Activated T-cell treated with anti-CD3 and anti-CD28 coated beads, Interleukin-2, amount 50 U/mL, for 4 hours (primary cell): ENCODE results near the gene ADCY10. TPM values are rescaled to one million over a fixed set of nuclear protein-coding genes. Genes with fewer than 3 reads are reported as not detected.
A peak's percentile ranks its signal among the peaks of the same experiment; 100 is the strongest.
"Not testable (repeated sequence)": the region's sequence is repeated elsewhere in the genome, so short reads cannot be mapped to it uniquely, and the experiment has no call there.

Source experiments
- ATAC-seq, 2 donors: fragments of 200-7000 bp; cut with Tn5 transposase; one replicate each; pipeline ENCODE4 v1.10.0; 2021
- DNase-seq: peaks from one replicate; pipeline ENCODE4 v3.0.0-alpha.2; 2020
- H3K27me3 Mint-ChIP-seq: one replicate; pipeline ENCODE4 v1.8.0; 2021; ENCODE audit warnings: low read depth, mixed read lengths
- H3K36me3 Mint-ChIP-seq: one replicate; pipeline ENCODE4 v1.8.0; 2022; ENCODE audit warnings: mixed read lengths; ENCODE audit not compliant: insufficient read depth
- H3K4me1 Mint-ChIP-seq: one replicate; pipeline ENCODE4 v1.8.0; 2021; ENCODE audit warnings: low read depth, mixed read lengths
- H3K4me3 Mint-ChIP-seq: one replicate; pipeline ENCODE4 v1.8.0; 2021; ENCODE audit warnings: mild to moderate bottlenecking, moderate library complexity, mixed read lengths
- H3K9me3 Mint-ChIP-seq: one replicate; pipeline ENCODE4 v1.8.0; 2021; ENCODE audit warnings: mixed read lengths
- total RNA-seq, 3 donors: library from RNA; stranded (reverse); gene quantifications; one replicate each; pipeline ENCODE4 v1.2.1, GENCODE V29; 2021

Gene ADCY10
- total RNA-seq, 3 donors from 2014 or later = not detected

GRCh38 chr1:167830668-167831067 is 83.3 kb downstream of the ADCY10 start:
- H3K4me1 Mint-ChIP-seq, ATAC-seq, H3K27me3 Mint-ChIP-seq, H3K9me3 Mint-ChIP-seq, DNase-seq, H3K36me3 Mint-ChIP-seq, H3K4me3 Mint-ChIP-seq: not testable (repeated sequence)

DNA sequence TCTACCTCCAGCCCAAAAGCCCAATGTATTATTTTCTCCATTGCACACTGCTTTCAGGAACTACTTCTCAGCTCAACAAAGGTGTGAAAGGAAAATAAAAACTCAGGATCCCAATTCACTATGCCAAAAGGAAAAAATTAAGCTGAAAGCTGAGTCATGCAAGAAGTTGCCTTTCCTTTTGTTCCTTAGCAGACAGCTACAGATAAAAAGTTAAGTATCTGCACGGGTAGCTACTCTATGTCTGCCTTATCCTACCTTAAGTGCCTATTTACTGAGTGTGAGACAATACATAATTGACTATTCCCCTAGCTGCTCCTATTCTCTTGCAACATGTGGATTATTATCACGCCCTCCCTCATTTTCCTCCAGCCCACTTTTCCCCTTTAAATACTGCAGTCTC is 84.1 kb downstream of the ADCY10 start:
- H3K4me3 Mint-ChIP-seq = no peak overlapping the region
- no peak for DNase-seq
- H3K4me1 Mint-ChIP-seq = no peaks in the 10 kb centered on the region

DNA sequence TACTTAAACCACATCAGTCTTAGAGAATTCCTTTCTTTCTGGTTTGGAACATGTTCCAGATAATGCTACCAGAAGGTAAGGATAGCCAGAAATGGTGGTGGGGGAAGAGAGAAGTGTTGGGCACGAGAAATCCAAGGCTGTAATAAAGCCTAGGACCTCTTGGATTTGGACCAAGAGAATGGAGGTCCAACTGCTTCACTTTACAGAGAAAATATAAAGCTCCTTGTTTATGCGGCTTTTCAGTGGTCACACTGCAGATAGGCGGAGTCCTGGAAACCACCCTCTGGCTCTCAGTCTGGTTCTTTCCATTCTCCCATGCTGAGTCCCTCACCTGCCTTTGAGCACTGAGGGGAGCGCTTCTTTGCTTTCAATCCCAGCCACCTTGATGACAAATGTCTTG is 87.8 kb downstream of the ADCY10 start:
- ATAC-seq (no peak), DNase-seq (no peak)
- H3K4me1 Mint-ChIP-seq = peaks cover 2% of the 10 kb centered on the region
- no peaks in the 10 kb centered on the region for H3K9me3 Mint-ChIP-seq
- H3K27me3 Mint-ChIP-seq = no peaks in the 10 kb centered on the region
- H3K4me3 Mint-ChIP-seq = no peak overlapping the region
- no peaks in the 10 kb centered on the region for H3K36me3 Mint-ChIP-seq

More for the DNA sequence above, 84.1 kb downstream of the ADCY10 start:
- H3K9me3 Mint-ChIP-seq = no peaks in the 10 kb centered on the region
- ATAC-seq = no peak
- peaks cover 2% of the 10 kb centered on the region for H3K27me3 Mint-ChIP-seq
- no peaks in the 10 kb centered on the region for H3K36me3 Mint-ChIP-seq

GRCh38 chr1:167825419-167826079 is 88.4 kb downstream of the ADCY10 start:
- no peak overlapping the region for H3K4me3 Mint-ChIP-seq
- H3K36me3 Mint-ChIP-seq = no peaks in the 10 kb centered on the region
- H3K9me3 Mint-ChIP-seq = no peaks in the 10 kb centered on the region
- peaks cover 3% of the 10 kb centered on the region for H3K27me3 Mint-ChIP-seq
- DNase-seq (no peak), ATAC-seq (no peak)
- H3K4me1 Mint-ChIP-seq = peaks cover 2% of the 10 kb centered on the region

DNA sequence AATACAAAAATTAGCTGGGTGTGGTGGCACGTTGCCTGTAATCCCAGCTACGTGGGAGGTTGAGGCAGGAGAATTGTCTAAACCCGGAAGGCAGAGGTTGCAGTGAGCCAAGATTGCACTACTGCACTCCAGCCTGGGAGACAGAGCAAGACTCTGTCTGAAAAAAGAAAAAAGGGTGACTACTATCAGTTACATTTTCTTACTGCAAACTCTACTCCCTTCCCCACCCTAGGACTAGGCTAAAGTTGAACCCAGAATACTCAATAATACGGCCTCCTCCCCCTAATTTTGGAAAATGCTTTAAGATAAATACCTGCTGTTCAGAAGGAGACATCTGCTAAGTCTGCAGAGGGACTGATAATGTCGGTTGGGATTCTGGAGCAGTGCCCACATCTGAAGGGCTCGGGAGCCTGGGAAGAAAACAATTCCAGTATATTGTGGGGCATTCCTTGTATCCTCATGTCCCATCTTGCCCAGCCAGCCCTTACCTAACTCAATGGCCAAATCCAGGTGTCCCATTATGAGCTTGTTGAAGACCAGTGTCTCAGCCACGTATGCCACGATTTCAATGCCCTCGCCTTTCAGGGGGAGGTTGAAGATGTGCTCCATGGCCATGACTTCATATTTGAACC is 89.7 kb downstream of the ADCY10 start:
- H3K36me3 Mint-ChIP-seq = no peaks in the 10 kb centered on the region
- ATAC-seq (no peak), DNase-seq (no peak)
- no peak overlapping the region for H3K4me3 Mint-ChIP-seq
- H3K27me3 Mint-ChIP-seq = peaks cover 13% of the 10 kb centered on the region
- H3K4me1 Mint-ChIP-seq = peaks cover 4% of the 10 kb centered on the region
- no peaks in the 10 kb centered on the region for H3K9me3 Mint-ChIP-seq

- H3K4me3 Mint-ChIP-seq = no peak overlapping the region
- H3K9me3 Mint-ChIP-seq = no peaks in the 10 kb centered on the region
- ATAC-seq = no peak
- no peaks in the 10 kb centered on the region for H3K36me3 Mint-ChIP-seq
- H3K4me1 Mint-ChIP-seq = peaks cover 4% of the 10 kb centered on the region
- DNase-seq = no peak
- H3K27me3 Mint-ChIP-seq = peaks cover 13% of the 10 kb centered on the region
Observed at GRCh38 chr1:167821969-167822685, 91.8 kb downstream of the ADCY10 start.

GRCh38 chr1:167821356-167821685 is 92.6 kb downstream of the ADCY10 start:
- Mint-ChIP-seq H3K36me3 (no peaks in the 10 kb centered on the region), H3K27me3 (peaks cover 13% of the 10 kb centered on the region), H3K9me3 (no peaks in the 10 kb centered on the region), H3K4me1 (peaks cover 4% of the 10 kb centered on the region), H3K4me3 (no peak overlapping the region)
- ATAC-seq = no peak
- no peak for DNase-seq

GRCh38 chr1:167820684-167821355 is 93.1 kb downstream of the ADCY10 start:
- no peak for DNase-seq
- no peak for ATAC-seq
- H3K4me1 Mint-ChIP-seq = peaks cover 4% of the 10 kb centered on the region
- peaks cover 2% of the 10 kb centered on the region for H3K9me3 Mint-ChIP-seq
- peaks cover 13% of the 10 kb centered on the region for H3K27me3 Mint-ChIP-seq
- no peak overlapping the region for H3K4me3 Mint-ChIP-seq
- no peaks in the 10 kb centered on the region for H3K36me3 Mint-ChIP-seq

- H3K4me1 Mint-ChIP-seq = peaks cover 4% of the 10 kb centered on the region
- no peak for DNase-seq
- peaks cover 13% of the 10 kb centered on the region for H3K27me3 Mint-ChIP-seq
- H3K4me3 Mint-ChIP-seq = peak overlapping the region; percentile 65
- no peaks in the 10 kb centered on the region for H3K36me3 Mint-ChIP-seq
- ATAC-seq = peak; percentile 70 to 77
- H3K9me3 Mint-ChIP-seq = peaks cover 10% of the 10 kb centered on the region
Observed at GRCh38 chr1:167819849-167820683, 93.9 kb downstream of the ADCY10 start.

GRCh38 chr1:167815650-167816049 is 98.3 kb downstream of the ADCY10 start:
- Mint-ChIP-seq H3K27me3 (peaks cover 16% of the 10 kb centered on the region), H3K36me3 (peaks cover 2% of the 10 kb centered on the region), H3K4me1 (peaks cover 2% of the 10 kb centered on the region), H3K9me3 (peaks cover 35% of the 10 kb centered on the region), H3K4me3 (no peak overlapping the region)
- ATAC-seq (no peak), DNase-seq (no peak)

GRCh38 chr1:167812972-167813371 is 101.0 kb downstream of the ADCY10 start:
- H3K9me3 Mint-ChIP-seq = peaks cover 35% of the 10 kb centered on the region
- H3K4me1 Mint-ChIP-seq = no peaks in the 10 kb centered on the region
- ATAC-seq (no peak), DNase-seq (no peak)
- no peak overlapping the region for H3K4me3 Mint-ChIP-seq
- peaks cover 9% of the 10 kb centered on the region for H3K27me3 Mint-ChIP-seq
- H3K36me3 Mint-ChIP-seq = peaks cover 2% of the 10 kb centered on the region

GRCh38 chr1:167808690-167809089 is 105.2 kb downstream of the ADCY10 start:
- Mint-ChIP-seq H3K9me3 (peaks cover 15% of the 10 kb centered on the region), H3K36me3 (peaks cover 2% of the 10 kb centered on the region), H3K27me3 (peaks cover 9% of the 10 kb centered on the region), H3K4me3 (no peak overlapping the region), H3K4me1 (peaks cover 19% of the 10 kb centered on the region)
- ATAC-seq = no peak
- no peak for DNase-seq

- Mint-ChIP-seq H3K27me3 (peaks cover 8% of the 10 kb centered on the region), H3K4me1 (peaks cover 24% of the 10 kb centered on the region), H3K36me3 (peaks cover 2% of the 10 kb centered on the region), H3K9me3 (peaks cover 12% of the 10 kb centered on the region), H3K4me3 (no peak overlapping the region)
- DNase-seq (no peak), ATAC-seq (no peak)
Observed at GRCh38 chr1:167808104-167808503, 105.8 kb downstream of the ADCY10 start.

DNA sequence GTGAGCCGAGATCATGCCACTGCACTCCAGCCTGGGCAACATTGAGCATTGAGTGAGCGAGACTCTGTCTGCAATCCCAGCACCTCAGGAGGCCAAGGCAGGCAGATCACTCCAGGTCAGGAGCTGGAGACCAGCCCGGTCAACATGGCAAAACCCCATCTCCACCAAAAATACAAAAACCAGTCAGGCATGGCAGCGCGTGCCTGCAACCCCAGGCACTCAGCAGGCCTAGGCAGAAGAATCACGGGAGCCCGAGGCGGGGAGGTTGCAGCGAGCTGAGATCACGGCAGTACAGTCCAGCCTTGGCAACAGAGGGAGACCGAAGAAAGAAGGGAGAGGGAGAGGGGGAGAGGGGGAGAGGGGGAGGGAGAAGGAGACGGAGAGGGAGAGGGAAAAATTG is 107.3 kb downstream of the ADCY10 start:
- H3K27me3 Mint-ChIP-seq, ATAC-seq, H3K4me3 Mint-ChIP-seq, H3K36me3 Mint-ChIP-seq, H3K9me3 Mint-ChIP-seq, DNase-seq: not testable (repeated sequence)
- peaks cover 25% of the 10 kb centered on the region for H3K4me1 Mint-ChIP-seq
